Thoracic aorta (tissue), 2 donors: ENCODE data around the gene CDH2. TPM values are rescaled to one million over a fixed set of nuclear protein-coding genes. Genes with fewer than 3 reads are reported as not detected.

Experiments used
- ATAC-seq: fragments of 150-250 bp; one replicate; pipeline ENCODE4 v1.8.0; 2017; ENCODE audit warnings: low read depth; ENCODE audit not compliant: insufficient number of reproducible peaks, low FRiP score
- DNase-seq: peaks from one replicate; pipeline ENCODE4 v3.0.0-alpha.2; 2020; ENCODE audit warnings: low spot score
- H3K27ac ChIP-seq, 2 donors: fragments of 200-600 bp; sonication (generic); 1 replicate in 1 of 2; 2 replicates in 1 of 2; pipeline ENCODE4 v1.5.1; 2016; ENCODE audit warnings: mild to moderate bottlenecking in 2 of 2, moderate library complexity in 2 of 2
- H3K27me3 ChIP-seq: fragments of 200-600 bp; sonication (generic); replicated peaks from 2 replicates; pipeline ENCODE4 v1.6.0; 2016; ENCODE audit warnings: mild to moderate bottlenecking; ENCODE audit not compliant: insufficient read depth
- H3K36me3 ChIP-seq: fragments of 200-600 bp; sonication (generic); one replicate; pipeline ENCODE4 v1.5.1; 2016
- H3K4me1 ChIP-seq, 2 donors: fragments of 200-600 bp; sonication (generic); 1 replicate in 1 of 2; 2 replicates in 1 of 2; pipeline versions ENCODE4 v1.5.1 to v1.6.0; 2016; ENCODE audit warnings: low read depth in 2 of 2, mild to moderate bottlenecking in 1 of 2; ENCODE audit not compliant: control insufficient read depth in 1 of 2
- H3K4me3 ChIP-seq: fragments of 200-600 bp; sonication (generic); 2 replicates; pipeline ENCODE4 v1.5.1; 2016; ENCODE audit warnings: mild to moderate bottlenecking
- H3K9me3 ChIP-seq: fragments of 200-600 bp; sonication (generic); 2 replicates; pipeline ENCODE4 v1.5.1; 2016
- total RNA-seq, 2 donors: library from RNA; depleted of rRNA; stranded (reverse); fragments of >200 nt; gene quantifications; one replicate each; pipeline versions ENCODE4 v1.1.0 to v1.2.3, GENCODE V29; 2016
- TF ChIP-seq, protein P1 (sequence below): fragments of 200-600 bp; sonication (generic); IDR thresholded peaks from one replicate; pipeline ENCODE4 v1.5.1; 2019; ENCODE audit warnings: antibody characterized with exemption

Gene CDH2
- total RNA-seq, 2 donors from 2014 or later, result 25.9 to 37.9 TPM

GRCh38 chr18:28175930-28176697, 816 bp downstream of the CDH2 start:
- no peak for DNase-seq
- ATAC-seq, result no peak
- Histone ChIP-seq H3K9me3 (no peaks in the 10 kb centered on the region), H3K27me3 (no peaks in the 10 kb centered on the region), H3K4me1 (peaks cover 0 to 22% of the 10 kb centered on the region in 2 donors), H3K4me3 (peak overlapping the region; percentile 85), H3K36me3 (no peaks in the 10 kb centered on the region), H3K27ac (peak overlapping the region; percentile 63 to 79)
- TF ChIP-seq, protein P1, sequence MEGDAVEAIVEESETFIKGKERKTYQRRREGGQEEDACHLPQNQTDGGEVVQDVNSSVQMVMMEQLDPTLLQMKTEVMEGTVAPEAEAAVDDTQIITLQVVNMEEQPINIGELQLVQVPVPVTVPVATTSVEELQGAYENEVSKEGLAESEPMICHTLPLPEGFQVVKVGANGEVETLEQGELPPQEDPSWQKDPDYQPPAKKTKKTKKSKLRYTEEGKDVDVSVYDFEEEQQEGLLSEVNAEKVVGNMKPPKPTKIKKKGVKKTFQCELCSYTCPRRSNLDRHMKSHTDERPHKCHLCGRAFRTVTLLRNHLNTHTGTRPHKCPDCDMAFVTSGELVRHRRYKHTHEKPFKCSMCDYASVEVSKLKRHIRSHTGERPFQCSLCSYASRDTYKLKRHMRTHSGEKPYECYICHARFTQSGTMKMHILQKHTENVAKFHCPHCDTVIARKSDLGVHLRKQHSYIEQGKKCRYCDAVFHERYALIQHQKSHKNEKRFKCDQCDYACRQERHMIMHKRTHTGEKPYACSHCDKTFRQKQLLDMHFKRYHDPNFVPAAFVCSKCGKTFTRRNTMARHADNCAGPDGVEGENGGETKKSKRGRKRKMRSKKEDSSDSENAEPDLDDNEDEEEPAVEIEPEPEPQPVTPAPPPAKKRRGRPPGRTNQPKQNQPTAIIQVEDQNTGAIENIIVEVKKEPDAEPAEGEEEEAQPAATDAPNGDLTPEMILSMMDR, result no peak

DNA sequence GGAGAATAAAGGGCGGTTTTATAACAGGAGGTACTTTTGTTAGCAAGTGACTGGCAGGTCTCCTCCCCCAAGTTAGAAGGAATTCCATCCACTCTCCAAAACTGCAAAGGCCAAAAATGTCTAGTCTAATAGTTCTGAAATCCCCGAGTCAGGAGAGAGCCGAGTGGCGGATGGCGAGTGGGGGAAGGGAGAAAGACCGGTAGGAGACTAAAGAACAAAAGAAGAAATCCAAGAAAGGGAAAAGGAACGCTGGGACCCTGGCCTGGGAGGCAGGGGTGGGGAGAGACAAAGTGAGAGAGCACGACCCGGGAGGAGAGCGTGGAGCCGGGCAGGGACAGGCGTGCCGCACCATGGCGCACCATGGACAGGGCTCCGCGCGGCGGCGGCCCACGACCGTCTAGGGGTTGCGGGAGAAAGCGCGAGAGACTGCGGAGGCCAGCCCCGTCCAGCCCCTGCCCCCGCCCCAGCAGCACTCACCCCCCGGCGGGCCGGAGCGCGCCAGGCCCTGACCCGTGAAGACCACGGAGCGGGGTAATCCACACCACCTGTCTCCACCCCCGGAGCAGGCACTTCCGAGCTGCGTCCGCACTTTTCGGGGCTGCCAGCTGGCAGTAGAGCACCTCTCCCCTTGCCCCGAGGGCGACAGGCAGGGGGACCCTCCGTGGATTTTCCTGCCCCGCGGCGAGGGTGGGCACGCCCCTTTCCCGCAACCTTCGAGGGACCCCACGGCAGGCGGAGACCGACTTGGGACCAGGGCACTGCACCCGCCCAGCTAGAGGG, 1.6 kb downstream of the CDH2 start:
- TF ChIP-seq, protein P1, result no peak
- peak overlapping the region; percentile 85 for H3K4me3 ChIP-seq
- H3K27me3 ChIP-seq, result no peaks in the 10 kb centered on the region
- peaks cover 0 to 22% of the 10 kb centered on the region in 2 donors for H3K4me1 ChIP-seq
- DNase-seq (no peak), ATAC-seq (no peak)
- no peaks in the 10 kb centered on the region for H3K36me3 ChIP-seq
- no peaks in the 10 kb centered on the region for H3K9me3 ChIP-seq
- peak overlapping the region; percentile 63 to 79 for H3K27ac ChIP-seq

GRCh38 chr18:28174181-28174905, 2.6 kb downstream of the CDH2 start:
- TF ChIP-seq, protein P1, result no peak
- no peaks in the 10 kb centered on the region for H3K9me3 ChIP-seq
- peaks cover 0 to 22% of the 10 kb centered on the region in 2 donors for H3K4me1 ChIP-seq
- peak overlapping the region; percentile 85 for H3K4me3 ChIP-seq
- no peak for ATAC-seq
- H3K27ac ChIP-seq, result no peak overlapping the region
- H3K27me3 ChIP-seq, result no peaks in the 10 kb centered on the region
- no peak for DNase-seq
- H3K36me3 ChIP-seq, result no peaks in the 10 kb centered on the region

DNA sequence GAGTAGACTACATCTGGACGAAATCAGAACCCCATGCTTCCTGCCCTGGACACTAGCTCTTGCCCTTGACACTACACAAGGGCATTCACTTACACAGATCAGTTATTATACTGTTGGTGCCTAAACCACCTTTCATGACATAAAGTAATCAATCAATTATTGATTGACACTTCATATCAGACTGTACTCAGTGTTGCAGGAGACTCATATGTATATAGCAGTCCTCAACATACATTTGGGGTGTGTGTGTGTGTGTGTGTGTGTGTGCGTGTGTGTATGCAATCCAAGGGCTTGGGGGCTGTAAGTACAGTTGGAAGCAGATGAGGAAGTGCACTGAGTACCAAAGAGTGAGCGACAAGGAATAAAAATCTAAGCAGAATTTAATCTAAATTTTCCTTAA, 5.1 kb downstream of the CDH2 start:
- Histone ChIP-seq H3K9me3 (no peaks in the 10 kb centered on the region), H3K4me3 (no peak overlapping the region), H3K27ac (no peak overlapping the region), H3K36me3 (no peaks in the 10 kb centered on the region), H3K27me3 (no peaks in the 10 kb centered on the region), H3K4me1 (peaks cover 0 to 15% of the 10 kb centered on the region in 2 donors)
- ATAC-seq (no peak), DNase-seq (no peak)
- TF ChIP-seq, protein P1, result no peak

GRCh38 chr18:28168725-28169124, 8.2 kb downstream of the CDH2 start:
- no peak overlapping the region for H3K4me3 ChIP-seq
- no peaks in the 10 kb centered on the region for H3K4me1 ChIP-seq
- H3K27ac ChIP-seq, result no peak overlapping the region
- TF ChIP-seq, protein P1, result no peak
- no peaks in the 10 kb centered on the region for H3K36me3 ChIP-seq
- no peak for DNase-seq
- ATAC-seq, result no peak
- H3K27me3 ChIP-seq, result no peaks in the 10 kb centered on the region
- H3K9me3 ChIP-seq, result no peaks in the 10 kb centered on the region
